ENCODE measurements around the gene LMX1B. TPM values are rescaled to one million over a fixed set of nuclear protein-coding genes. Genes with fewer than 3 reads are reported as not detected.
"Not testable (repeated sequence)": the region's sequence is repeated elsewhere in the genome, so short reads cannot be mapped to it uniquely, and the experiment has no call there.

The LMX1B gene
- total and polyA plus RNA-seq, 2 of the 4 experiments (the other 2 are of a cell fraction) = not detected

GRCh38 chr9:126717441-126717840, 103.7 kb downstream of the LMX1B start:
- in situ Hi-C loops (cut with MboI; ENCODE audit: low sequenced_read_pairs); H2BK120ac ChIP-seq (ENCODE audit: low read depth, low read length); ATAC-seq (ENCODE audit: low read depth); H4K5ac ChIP-seq (ENCODE audit: low read depth, low read length); H3K9me1 ChIP-seq (ENCODE audit: insufficient read depth, low read length); H3K23ac ChIP-seq (ENCODE audit: low read depth, low read length); H3K9me3 ChIP-seq (ENCODE audit: control insufficient read depth, insufficient read depth, low read length); H3K4me3 ChIP-seq (ENCODE audit: insufficient read depth, low read depth, low read length); H4K20me1 ChIP-seq (ENCODE audit: insufficient read depth, low read length); H4K91ac ChIP-seq (ENCODE audit: insufficient read depth, low read depth, low read length); H2AFZ ChIP-seq (replicated peaks; ENCODE audit: low read length, poor library complexity); H2AK5ac ChIP-seq (ENCODE audit: low read depth, low read length); H2BK5ac ChIP-seq (ENCODE audit: low read depth, low read length, poor library complexity, severe bottlenecking); DNase-seq; H3K18ac ChIP-seq (ENCODE audit: low read depth, low read length); H3K36me3 ChIP-seq (ENCODE audit: control insufficient read depth, insufficient read depth, low read length); H3K56ac ChIP-seq (ENCODE audit: extremely low read depth, insufficient read depth, low read length); intact Hi-C loops (cut with micrococcal nuclease); H3K4ac ChIP-seq (ENCODE audit: low read depth, low read length); H2BK20ac ChIP-seq (ENCODE audit: low read depth, low read length); H3K4me2 ChIP-seq (ENCODE audit: low read depth, low read length); dilution Hi-C loops (cut with HindIII; ENCODE audit: low sequenced_read_pairs, unreplicated experiment); H3K9ac ChIP-seq (ENCODE audit: low read depth, low read length); BruUV-seq (replicated peaks); H3K4me1 ChIP-seq (ENCODE audit: control insufficient read depth, insufficient read depth, low read length); POLR2A ChIA-PET (ENCODE audit: unreplicated experiment); H4K8ac ChIP-seq (ENCODE audit: low read depth in 2 of 2, low read length in 2 of 2); H3K14ac ChIP-seq (replicated peaks; ENCODE audit: low read depth, low read length); H2BK15ac ChIP-seq (ENCODE audit: low read depth, low read length); CTCF ChIA-PET; H2AK9ac ChIP-seq (replicated peaks; ENCODE audit: low read depth, low read length, poor library complexity); H3K27ac ChIP-seq (ENCODE audit: insufficient read depth, low read length); H3K79me1 ChIP-seq (ENCODE audit: low read depth in 1 of 2, low read length in 2 of 2): not testable (repeated sequence)
- peaks cover 21% of the 10 kb centered on the region for H3K27me3 ChIP-seq (ENCODE audit: control insufficient read depth, insufficient read depth, low read length)
- no CpG with 5 or more reads among the region's 5 CpGs for WGBS, 2 experiments (ENCODE audit: extremely low coverage in 2 of 2, insufficient read length in 1 of 2)

Measured in IMR-90 (cell line).